ENCODE data around the gene SIPA1. TPM values are rescaled to one million over a fixed set of nuclear protein-coding genes. Genes with fewer than 3 reads are reported as not detected.

SIPA1 gene
- total RNA-seq, 3 donors from 2014 or later, result 18.2 to 27.9 (median 25.5) TPM

- Histone ChIP-seq H3K4me1 (no peaks in the 10 kb centered on the region), H3K36me3 (peaks cover 11% of the 10 kb centered on the region), H3K4me3 (no peak overlapping the region), H3K27ac (no peak overlapping the region), H3K27me3 (no peaks in the 10 kb centered on the region), H3K9me3 (no peaks in the 10 kb centered on the region)
- no peak for DNase-seq (ENCODE audit: low spot score in 2 of 2)
- intact Hi-C loops (cut with DNase I; ENCODE audit: low total_unique reads), result no loop called here
- TF ChIP-seq POLR2A (IDR thresholded peaks at IDR 0.05), result no peak
- TF ChIP-seq POLR2AphosphoS5 (IDR thresholded peaks at IDR 0.05), result no peak
- TF ChIP-seq, protein P1, sequence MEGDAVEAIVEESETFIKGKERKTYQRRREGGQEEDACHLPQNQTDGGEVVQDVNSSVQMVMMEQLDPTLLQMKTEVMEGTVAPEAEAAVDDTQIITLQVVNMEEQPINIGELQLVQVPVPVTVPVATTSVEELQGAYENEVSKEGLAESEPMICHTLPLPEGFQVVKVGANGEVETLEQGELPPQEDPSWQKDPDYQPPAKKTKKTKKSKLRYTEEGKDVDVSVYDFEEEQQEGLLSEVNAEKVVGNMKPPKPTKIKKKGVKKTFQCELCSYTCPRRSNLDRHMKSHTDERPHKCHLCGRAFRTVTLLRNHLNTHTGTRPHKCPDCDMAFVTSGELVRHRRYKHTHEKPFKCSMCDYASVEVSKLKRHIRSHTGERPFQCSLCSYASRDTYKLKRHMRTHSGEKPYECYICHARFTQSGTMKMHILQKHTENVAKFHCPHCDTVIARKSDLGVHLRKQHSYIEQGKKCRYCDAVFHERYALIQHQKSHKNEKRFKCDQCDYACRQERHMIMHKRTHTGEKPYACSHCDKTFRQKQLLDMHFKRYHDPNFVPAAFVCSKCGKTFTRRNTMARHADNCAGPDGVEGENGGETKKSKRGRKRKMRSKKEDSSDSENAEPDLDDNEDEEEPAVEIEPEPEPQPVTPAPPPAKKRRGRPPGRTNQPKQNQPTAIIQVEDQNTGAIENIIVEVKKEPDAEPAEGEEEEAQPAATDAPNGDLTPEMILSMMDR (IDR thresholded peaks at IDR 0.05), result no peak
Measured at GRCh38 chr11:65623852-65624616, 13.9 kb upstream of the SIPA1 start.

DNA sequence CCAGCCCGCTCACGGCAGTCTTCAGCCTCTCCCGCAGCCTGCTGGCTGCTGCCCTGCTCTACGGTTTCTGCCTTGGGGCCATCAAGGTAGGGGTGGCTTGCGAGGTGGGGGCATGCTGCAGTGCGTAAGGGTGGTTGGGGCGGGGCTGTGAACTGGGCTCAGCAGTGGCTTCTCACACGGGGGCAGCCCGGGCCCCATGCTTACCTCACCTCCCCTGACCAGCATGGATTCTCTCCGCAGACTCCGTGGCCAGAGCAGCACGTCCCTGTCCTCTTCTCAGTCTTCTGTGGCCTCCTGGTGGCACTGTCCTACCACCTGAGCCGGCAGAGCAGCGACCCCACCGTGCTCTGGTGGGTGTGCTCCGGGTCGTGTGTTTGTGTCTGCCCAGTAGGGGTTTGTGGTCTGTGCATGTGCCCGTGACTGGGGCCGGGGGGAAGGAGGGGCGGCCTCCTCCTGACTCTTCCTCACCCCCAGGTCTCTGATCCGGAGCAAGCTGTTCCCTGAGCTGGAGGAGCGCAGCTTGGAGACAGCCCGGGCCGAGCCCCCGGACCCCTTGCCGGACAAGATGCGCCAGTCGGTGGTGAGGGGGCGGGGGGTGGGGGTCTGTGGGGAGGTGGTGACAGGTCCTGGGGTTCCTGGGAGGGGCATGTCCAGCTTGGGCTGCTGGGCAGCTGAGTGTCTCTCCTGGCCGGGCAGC is 12.8 kb upstream of the SIPA1 start:
- peaks cover 16% of the 10 kb centered on the region for H3K36me3 ChIP-seq
- H3K4me3 ChIP-seq, result no peak overlapping the region
- H3K4me1 ChIP-seq, result no peaks in the 10 kb centered on the region
- H3K27me3 ChIP-seq, result no peaks in the 10 kb centered on the region
- intact Hi-C loops (cut with DNase I; ENCODE audit: low total_unique reads), result no loop called here
- no peak overlapping the region for H3K27ac ChIP-seq
- H3K9me3 ChIP-seq, result no peaks in the 10 kb centered on the region
- no peak for TF ChIP-seq POLR2AphosphoS5 (IDR thresholded peaks at IDR 0.05)
- TF ChIP-seq, protein P1 (IDR thresholded peaks at IDR 0.05), result no peak
- no peak for TF ChIP-seq POLR2A (IDR thresholded peaks at IDR 0.05)
- DNase-seq (ENCODE audit: low spot score in 2 of 2), result no peak

- H3K4me1 ChIP-seq, result no peaks in the 10 kb centered on the region
- H3K4me3 ChIP-seq, result no peak overlapping the region
- H3K27me3 ChIP-seq, result no peaks in the 10 kb centered on the region
- DNase-seq (ENCODE audit: low spot score in 2 of 2), result no peak
- intact Hi-C loops (cut with DNase I; ENCODE audit: low total_unique reads), result no loop called here
- no peaks in the 10 kb centered on the region for H3K9me3 ChIP-seq
- no peak overlapping the region for H3K27ac ChIP-seq
- no peak for TF ChIP-seq POLR2A (IDR thresholded peaks at IDR 0.05)
- TF ChIP-seq, protein P1 (IDR thresholded peaks at IDR 0.05), result peak in 2 of 3 donors; percentile 14 to 46
- no peak for TF ChIP-seq POLR2AphosphoS5 (IDR thresholded peaks at IDR 0.05)
- peaks cover 16% of the 10 kb centered on the region for H3K36me3 ChIP-seq
Measured at GRCh38 chr11:65625628-65626342, 12.1 kb upstream of the SIPA1 start.

- no peak for DNase-seq (ENCODE audit: low spot score in 2 of 2)
- TF ChIP-seq POLR2AphosphoS5 (IDR thresholded peaks at IDR 0.05) (no peak), POLR2A (IDR thresholded peaks at IDR 0.05) (no peak)
- TF ChIP-seq, protein P1 (IDR thresholded peaks at IDR 0.05), result no peak
- H3K36me3 ChIP-seq, result peaks cover 16% of the 10 kb centered on the region
- H3K9me3 ChIP-seq, result no peaks in the 10 kb centered on the region
- H3K4me1 ChIP-seq, result no peaks in the 10 kb centered on the region
- no peaks in the 10 kb centered on the region for H3K27me3 ChIP-seq
- H3K4me3 ChIP-seq, result no peak overlapping the region
- intact Hi-C loops (cut with DNase I; ENCODE audit: low total_unique reads), result no loop called here
- no peak overlapping the region for H3K27ac ChIP-seq
Measured at GRCh38 chr11:65627202-65627601, 10.7 kb upstream of the SIPA1 start.
